Measurements from ENCODE around the gene ANKHD1. TPM values are rescaled to one million over a fixed set of nuclear protein-coding genes. Genes with fewer than 3 reads are reported as not detected.

The ANKHD1 gene
- total and polyA plus RNA-seq, 4 donors: 33.2 to 116 (median 60.1) TPM

GRCh38 chr5:140554454-140554853 is 152.8 kb downstream of the ANKHD1 start:
- Histone ChIP-seq H3K9me3 (ENCODE audit: control insufficient read depth in 4 of 4, low read length in 3 of 4) (no peaks in the 10 kb centered on the region), H3K36me3 (ENCODE audit: control insufficient read depth in 4 of 4, insufficient read depth in 3 of 4, low read depth in 1 of 4, low read length in 3 of 4) (peaks cover 0 to 18% (median 15%) of the 10 kb centered on the region in 4 donors), H3K9ac (ENCODE audit: low read depth in 1 of 2, low read length in 2 of 2) (no peak overlapping the region), H3K4me3 (ENCODE audit: low read depth in 1 of 3, low read length in 3 of 3) (no peak overlapping the region), H3K27ac (ENCODE audit: low read depth in 1 of 2, low read length in 2 of 2) (no peak overlapping the region), H3K4me1 (ENCODE audit: control insufficient read depth in 4 of 4, insufficient read depth in 4 of 4, low read length in 3 of 4) (peaks cover 5 to 39% (median 36%) of the 10 kb centered on the region in 4 donors), H3K27me3 (ENCODE audit: control insufficient read depth in 4 of 4, insufficient read depth in 4 of 4, low read length in 3 of 4) (no peaks in the 10 kb centered on the region)
- TF ChIP-seq NR2F2 (IDR thresholded peaks at IDR 0.05) (no peak), FOXA1 (IDR thresholded peaks at IDR 0.05) (no peak), RAD21 (IDR thresholded peaks at IDR 0.05) (no peak), ZBTB33 (IDR thresholded peaks at IDR 0.05) (no peak), MAX (IDR thresholded peaks at IDR 0.05) (no peak), GABPA (IDR thresholded peaks at IDR 0.05 in 1 of 2, conservative IDR thresholded peaks at IDR 0.05 in 1 of 2) (no peak), FOXA2 (IDR thresholded peaks at IDR 0.05) (no peak), SP1 (IDR thresholded peaks at IDR 0.05) (no peak), CTCF (IDR thresholded peaks at IDR 0.05; ENCODE audit: low read depth, low read length, missing input control) (no peak), EGR1 (IDR thresholded peaks at IDR 0.05; ENCODE audit: low read depth in 2 of 2) (no peak), ATF3 (IDR thresholded peaks at IDR 0.05) (no peak), RXRA (IDR thresholded peaks at IDR 0.05) (no peak), REST (IDR thresholded peaks at IDR 0.05) (no peak), HNF4A (conservative IDR thresholded peaks at IDR 0.05) (no peak), HNF4G (IDR thresholded peaks at IDR 0.05) (no peak), JUND (IDR thresholded peaks at IDR 0.05) (no peak), YY1 (IDR thresholded peaks at IDR 0.05) (no peak), TAF1 (conservative IDR thresholded peaks at IDR 0.05) (no peak)
- 56% methylated on average over 2 of the region's 2 CpGs for WGBS
- no peak for DNase-seq (ENCODE audit: low spot score)
